Testis (tissue), 2 donors: Measurements from ENCODE around the gene PITPNM3.

Source experiments
- CTCF ChIP-seq, 3 experiments: fragments of 450-650 bp in 2 of 3; fragments of 200-600 bp in 1 of 3; sonication (generic) in 1 of 3; IDR thresholded peaks; one replicate each; pipeline ENCODE4 v1.5.1; 2016 to 2019; ENCODE audit warnings: antibody characterized with exemption in 3 of 3, mild to moderate bottlenecking in 2 of 3, moderate library complexity in 1 of 3
- POLR2A ChIP-seq: fragments of 450-650 bp; IDR thresholded peaks from one replicate; pipeline ENCODE4 v1.6.1; 2017; ENCODE audit warnings: antibody characterized with exemption, mild to moderate bottlenecking, moderate library complexity

- TF ChIP-seq CTCF (IDR thresholded peaks at IDR 0.05) (no peak), POLR2A (no peak)
Observed at GRCh38 chr17:6506679-6507231, 49.6 kb downstream of the PITPNM3 start.
